ENCODE measurements around the gene PALMD.

The PALMD gene, protein sequence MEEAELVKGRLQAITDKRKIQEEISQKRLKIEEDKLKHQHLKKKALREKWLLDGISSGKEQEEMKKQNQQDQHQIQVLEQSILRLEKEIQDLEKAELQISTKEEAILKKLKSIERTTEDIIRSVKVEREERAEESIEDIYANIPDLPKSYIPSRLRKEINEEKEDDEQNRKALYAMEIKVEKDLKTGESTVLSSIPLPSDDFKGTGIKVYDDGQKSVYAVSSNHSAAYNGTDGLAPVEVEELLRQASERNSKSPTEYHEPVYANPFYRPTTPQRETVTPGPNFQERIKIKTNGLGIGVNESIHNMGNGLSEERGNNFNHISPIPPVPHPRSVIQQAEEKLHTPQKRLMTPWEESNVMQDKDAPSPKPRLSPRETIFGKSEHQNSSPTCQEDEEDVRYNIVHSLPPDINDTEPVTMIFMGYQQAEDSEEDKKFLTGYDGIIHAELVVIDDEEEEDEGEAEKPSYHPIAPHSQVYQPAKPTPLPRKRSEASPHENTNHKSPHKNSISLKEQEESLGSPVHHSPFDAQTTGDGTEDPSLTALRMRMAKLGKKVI

DNA sequence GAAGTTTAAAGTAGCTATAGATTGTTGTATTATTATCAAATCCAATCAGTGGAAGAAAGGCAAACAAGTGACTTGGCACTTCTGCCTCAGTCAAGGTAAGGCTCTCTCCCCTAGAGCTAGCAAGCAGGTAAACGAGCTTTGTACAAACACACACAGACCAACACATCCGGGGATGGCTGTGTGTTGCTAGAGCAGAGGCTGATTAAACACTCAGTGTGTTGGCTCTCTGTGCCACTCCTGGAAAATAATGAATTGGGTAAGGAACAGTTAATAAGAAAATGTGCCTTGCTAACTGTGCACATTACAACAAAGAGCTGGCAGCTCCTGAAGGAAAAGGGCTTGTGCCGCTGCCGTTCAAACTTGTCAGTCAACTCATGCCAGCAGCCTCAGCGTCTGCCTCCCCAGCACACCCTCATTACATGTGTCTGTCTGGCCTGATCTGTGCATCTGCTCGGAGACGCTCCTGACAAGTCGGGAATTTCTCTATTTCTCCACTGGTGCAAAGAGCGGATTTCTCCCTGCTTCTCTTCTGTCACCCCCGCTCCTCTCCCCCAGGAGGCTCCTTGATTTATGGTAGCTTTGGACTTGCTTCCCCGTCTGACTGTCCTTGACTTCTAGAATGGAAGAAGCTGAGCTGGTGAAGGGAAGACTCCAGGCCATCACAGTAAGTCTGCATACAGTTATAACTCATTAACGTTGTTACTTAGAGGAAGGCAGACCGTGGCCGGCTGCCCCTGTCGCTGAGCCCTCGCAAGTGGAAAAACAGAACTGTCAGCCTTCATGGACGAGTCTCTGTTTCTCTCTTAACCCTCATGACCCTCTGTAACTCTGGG lies at the start of gene PALMD:
PALMD (plus strand) TSS at position 415 of the 833 bp plus-strand sequence; CDS start at position 620, 205 bp downstream.
- in situ Hi-C loops (cut with MboI; ENCODE audit: low sequenced_read_pairs): no loop called here

DNA sequence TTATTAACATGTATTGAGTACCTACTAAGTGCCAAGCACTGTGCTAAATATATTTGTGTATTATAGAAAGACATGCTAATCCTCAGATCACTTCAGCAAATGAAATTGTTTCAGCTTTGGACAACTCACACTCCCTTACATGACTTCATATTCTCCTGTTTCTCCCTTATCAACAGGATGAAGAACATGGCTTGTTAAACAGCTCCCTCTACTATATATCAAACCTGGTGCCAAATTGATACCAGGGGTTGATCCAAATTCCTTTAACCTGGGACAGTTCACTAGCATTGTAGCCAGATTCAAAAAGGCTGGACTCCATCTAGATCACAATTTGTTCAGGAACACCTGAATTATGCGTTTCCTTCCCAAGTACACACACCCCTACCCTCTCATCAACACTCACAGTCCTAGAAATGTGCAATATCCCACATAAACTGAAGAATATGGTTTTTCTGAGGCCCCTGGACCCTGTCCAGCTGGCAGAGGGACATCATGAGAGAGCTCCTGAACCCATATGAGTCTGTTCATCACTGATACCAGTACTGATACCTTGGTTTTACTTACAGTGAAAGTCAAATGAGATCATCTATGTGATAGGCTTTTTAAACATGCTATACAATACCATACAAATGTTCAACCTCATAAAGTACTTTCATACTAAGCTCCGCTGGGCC lies 47.0 kb upstream of the PALMD start:
- in situ Hi-C loops (cut with MboI; ENCODE audit: low sequenced_read_pairs): no loop called here

DNA sequence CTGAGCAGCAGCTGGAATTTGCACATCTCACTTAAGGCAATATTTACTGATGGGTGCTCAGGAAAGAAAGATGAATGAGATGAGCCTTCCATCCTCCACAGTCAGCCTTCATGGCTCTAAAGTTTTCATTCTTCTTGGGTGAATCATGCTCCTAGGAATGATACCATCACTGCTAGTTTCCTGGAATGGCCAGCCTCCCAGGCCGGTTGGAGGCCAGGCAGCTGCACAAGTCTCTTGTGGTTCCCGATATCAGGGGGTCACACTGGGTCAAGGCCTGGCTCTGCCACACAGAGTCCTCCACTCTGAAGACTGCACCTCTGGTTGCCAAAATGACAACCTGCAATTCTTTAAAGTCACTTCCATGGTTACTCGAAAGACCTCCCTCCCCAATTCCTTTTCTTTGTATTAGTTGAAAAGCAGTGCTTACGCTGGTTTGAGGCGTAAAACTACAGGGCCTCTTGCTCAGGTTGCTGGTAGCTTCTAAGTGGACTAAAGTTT lies 46.2 kb upstream of the PALMD start:
- in situ Hi-C loops (cut with MboI; ENCODE audit: low sequenced_read_pairs): no loop called here

DNA sequence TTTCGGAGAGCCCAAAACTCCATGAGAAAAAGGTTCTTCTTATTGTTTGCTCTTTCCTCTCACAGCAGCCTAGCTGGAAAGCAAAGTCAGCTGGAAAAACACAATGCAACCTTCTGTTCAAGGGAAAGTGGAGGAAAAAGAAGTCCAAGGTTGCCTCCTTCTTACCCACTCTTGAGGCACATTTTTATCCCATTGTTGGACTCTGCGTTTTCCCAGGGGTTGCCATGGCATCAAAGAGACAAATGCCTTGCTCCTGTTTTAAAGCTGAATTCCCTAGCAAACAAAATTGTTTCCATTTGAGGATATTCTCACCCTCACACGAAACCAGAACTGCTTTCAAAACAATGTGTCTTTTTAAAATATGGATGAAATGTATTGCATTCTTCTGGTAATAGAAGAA lies 45.1 kb upstream of the PALMD start:
- in situ Hi-C loops (cut with MboI; ENCODE audit: low sequenced_read_pairs): no loop called here

DNA sequence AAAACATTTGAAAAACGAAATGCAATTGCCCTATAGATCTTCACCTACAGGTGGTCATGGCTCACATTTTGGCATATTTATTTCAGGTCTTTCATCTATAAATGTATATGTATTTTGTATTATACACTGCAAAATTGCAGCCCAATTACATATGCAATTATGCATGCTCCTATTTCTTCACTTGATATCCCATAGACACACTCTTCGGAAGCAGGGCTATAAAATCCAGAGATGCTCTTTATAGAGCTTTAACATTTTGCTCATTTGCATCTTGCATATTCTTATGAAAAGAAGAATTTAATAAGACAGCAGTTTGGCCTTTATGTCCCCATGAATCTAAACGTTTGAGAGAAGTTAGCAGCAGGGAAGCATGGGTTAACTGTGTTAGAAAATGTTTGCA lies 44.7 kb upstream of the PALMD start:
- in situ Hi-C loops (cut with MboI; ENCODE audit: low sequenced_read_pairs): no loop called here

DNA sequence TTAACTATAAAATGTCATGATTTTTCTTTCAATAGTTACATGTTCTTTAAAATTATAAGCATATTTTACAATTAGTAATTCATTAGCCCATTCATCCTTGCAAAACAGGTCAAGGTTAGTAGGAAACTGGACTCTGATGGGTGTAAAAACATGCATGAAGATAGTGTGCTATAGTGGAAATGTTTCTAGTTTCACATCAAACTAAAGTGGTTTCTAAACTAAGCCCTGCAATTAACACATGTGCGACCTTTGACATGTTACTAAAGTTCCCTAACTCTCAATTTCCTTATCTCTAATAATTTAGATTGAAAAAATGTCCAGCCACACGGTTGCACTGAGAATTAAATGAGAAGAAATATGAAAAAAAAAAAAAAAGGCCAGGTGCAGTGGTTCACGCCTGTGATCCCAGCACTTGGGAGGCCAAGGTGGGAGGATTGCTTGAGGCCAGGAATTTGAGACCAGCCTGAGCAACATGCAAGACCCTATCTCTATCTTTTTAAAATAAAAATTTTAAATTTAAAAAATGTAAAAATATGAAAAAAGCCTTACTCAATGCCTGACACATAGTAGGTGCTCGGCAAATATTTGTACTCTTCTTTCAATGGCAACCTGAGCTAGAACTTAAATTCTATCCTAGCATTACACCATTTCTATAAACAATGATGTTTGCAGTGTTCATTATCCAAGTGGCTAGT lies 44.1 kb upstream of the PALMD start:
- in situ Hi-C loops (cut with MboI; ENCODE audit: low sequenced_read_pairs): no loop called here

DNA sequence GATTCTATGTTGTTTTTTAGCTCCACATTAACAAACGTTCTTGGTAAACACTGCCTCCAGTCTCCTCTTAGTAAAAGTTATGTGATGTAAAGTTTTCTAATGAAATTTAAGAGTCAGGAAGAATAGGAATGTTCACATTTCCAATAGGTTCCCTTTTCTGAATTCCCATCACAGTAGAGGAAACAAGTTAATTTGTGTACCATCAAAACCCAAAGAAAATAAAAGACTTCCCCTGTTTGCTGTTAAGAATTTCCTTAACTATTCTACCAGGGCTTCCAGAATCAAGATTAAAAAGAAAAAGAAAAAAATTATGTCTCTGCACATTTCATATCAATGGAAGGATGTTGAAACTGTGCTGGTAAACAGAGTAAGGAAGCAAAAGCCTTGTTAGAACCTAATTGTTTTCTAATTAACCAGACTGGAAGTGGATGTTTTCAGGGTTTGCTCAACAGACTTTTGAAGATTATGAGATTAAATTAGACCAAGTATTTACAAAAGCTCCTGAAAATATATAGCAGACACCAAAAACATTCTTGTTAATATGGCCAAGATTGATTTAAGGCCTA lies 43.4 kb upstream of the PALMD start:
- in situ Hi-C loops (cut with MboI; ENCODE audit: low sequenced_read_pairs): no loop called here

DNA sequence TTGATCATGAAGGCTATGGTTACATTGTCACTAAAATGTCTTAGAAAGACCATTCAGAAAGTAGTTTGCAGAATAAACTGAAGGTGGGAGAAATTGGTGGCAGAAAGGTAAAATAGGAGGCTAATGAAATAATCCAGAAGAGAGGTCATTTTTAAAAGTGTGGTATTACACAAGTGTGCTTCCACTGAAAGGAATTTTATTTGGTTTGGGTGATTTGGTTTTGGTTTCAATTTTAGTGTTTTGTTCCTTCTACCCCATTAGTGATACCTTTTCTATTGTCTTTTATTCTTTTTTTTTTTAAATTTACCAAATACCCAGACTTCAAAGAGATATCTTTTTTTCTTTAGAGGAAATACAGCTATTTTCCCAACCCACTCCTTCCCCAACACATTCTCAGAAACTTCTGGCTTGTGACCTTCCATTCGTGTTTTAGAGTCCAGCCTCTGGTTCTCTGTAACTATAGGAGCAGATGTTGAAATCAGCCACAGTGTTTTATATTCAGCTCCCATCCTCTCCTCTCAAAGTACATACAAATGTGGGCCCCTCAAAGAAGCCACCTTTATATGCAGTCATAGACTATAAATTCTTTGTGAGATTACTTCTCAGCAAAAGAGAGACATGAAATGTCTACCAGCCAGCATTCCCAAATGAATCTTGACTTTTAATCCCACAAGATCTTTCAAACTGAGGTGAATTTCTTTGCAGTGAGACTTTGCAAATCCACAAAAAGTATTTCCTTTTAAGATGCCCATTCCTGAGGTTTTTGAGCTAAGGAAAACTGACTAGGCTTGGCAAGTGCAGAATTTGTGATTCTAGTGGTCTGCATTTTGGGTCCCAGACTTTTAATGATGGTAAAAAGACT lies 42.0 kb upstream of the PALMD start:
- in situ Hi-C loops (cut with MboI; ENCODE audit: low sequenced_read_pairs): no loop called here

DNA sequence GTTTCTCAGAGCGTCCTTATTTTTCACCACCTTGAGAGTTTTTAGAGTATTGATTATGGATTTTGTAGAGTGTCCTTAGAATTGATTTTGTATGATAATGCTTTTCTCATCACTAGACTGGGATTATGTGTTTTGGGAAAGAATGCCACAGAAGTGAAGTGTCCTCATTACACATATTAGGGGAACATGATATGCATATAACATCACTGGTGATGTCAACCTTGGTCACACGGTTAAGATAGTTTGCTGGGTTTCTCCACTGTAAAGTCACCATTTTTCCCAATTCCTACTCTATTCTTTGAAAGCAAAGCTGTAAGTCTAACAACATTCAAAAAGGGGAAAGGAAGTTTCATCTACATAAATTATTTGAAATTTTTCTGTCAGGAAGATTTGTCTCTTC lies 39.6 kb upstream of the PALMD start:
- in situ Hi-C loops (cut with MboI; ENCODE audit: low sequenced_read_pairs): no loop called here

DNA sequence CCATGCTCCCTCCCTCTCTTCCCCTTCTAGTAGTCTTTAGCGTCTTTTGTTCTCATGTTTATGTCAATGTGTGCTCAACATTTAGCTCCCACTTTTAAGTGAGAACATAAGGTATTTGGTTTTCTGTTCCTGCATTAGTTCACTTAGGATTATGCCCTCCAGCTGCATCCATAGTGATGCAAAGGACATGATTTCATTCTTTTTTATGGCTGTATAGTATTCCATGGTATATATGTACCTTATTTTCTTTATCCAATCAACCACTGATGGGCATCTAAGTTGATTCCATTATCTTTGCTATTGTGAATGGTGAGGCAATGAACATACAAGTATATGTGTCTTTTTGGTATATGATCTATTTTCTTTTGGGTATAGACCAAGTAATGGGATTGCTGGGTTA lies 38.3 kb upstream of the PALMD start:
- in situ Hi-C loops (cut with MboI; ENCODE audit: low sequenced_read_pairs): no loop called here

DNA sequence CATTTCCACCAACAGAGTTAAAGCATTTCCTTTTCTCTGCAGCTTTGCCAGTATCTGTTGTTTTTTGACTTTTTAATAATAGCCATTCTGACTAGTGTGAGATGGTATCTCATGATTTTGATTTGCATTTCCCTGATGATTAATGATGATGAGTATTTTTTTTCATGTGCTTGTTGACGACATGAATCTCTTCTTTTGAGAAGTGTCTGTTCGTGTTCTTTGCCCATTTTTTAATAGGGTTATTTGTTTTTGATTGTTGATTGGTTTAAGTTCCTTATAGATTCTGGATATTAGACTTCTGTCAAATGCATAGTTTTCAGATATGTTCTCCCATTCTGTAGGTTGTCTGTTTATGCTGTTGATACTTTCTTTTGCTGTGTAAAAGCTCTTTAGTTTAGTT lies 37.9 kb upstream of the PALMD start:
- in situ Hi-C loops (cut with MboI; ENCODE audit: low sequenced_read_pairs): no loop called here

DNA sequence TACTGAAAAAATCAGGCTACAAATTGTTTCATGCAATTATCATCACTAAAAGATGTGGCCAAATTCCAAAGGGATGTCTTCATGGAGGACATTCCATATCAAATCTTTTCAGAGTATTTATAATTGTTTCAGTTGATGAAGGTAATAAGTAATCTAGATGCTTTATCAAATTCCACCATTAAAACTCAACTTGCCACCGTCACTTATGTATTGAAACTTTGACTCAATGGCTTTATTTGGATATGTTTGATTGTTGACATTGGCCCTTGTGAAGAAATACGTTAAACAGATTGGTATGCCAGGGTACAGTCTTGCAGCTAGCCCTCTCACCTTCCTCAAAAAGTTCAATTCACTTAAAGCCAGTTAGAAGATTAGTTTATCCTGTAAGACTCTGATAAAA lies 32.2 kb upstream of the PALMD start:
- in situ Hi-C loops (cut with MboI; ENCODE audit: low sequenced_read_pairs): no loop called here

DNA sequence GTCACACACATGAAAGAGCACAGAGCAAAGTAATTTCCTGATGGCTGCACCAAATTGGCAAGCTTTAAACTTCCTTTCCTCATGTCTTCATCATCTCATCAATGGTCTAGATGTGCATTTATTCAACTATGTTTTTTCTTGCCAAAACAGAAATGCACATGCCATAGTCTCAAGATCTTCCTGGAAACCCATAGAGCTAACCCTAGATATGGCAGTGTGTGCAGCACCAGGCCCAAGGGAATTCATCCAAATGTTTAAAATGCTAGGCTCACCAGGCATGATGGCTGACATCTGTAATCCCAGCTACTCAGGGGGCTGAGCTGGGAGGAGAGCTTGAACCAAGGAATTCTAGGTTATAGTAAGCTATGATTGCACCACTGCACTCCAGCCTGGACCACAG lies 31.2 kb upstream of the PALMD start:
- in situ Hi-C loops (cut with MboI; ENCODE audit: low sequenced_read_pairs): no loop called here

DNA sequence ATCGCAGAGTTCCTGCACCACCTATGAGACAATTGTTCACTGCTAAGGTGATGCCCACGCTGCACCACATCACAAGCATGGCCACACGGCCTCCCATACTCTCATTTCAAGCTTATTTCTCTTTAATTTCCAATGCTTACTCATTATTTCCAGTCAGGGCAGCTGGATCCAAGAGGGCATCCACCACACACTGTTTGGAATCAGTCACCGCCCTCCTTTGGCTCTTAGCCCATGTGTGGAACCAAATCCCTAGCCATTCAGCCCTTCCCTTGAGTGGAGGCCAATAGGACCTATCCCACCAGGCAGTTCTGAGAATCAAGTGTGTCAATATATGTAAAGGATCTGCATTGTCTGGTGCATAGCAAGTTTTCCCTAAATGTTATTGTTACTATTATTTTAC lies 26.3 kb upstream of the PALMD start:
- in situ Hi-C loops (cut with MboI; ENCODE audit: low sequenced_read_pairs): no loop called here

DNA sequence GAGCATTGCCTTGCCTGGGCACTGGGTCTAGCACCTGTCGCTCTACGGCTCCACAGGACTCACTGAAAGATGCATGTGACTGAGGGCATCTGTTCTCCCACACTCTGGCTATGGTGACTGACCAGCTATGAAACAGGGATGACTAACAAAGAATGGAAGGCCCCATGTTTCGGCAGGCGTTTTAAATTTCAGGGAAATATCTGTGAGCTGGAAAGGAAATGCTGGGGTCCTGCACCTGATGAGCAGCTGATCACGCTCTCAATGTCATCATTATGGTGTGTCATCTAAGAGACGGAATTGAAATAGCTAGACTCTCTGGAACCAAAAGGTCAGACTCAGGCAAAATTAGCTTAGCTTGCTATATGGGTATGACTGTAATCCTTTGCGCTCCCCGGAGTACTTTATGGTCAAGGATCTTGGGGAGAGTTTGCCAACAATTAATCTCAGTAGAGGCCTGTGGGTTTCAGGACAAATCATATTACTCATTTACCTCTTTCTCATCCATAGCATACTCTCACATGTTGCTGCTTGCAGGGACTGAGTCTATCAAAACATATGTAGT lies 24.5 kb upstream of the PALMD start:
- in situ Hi-C loops (cut with MboI; ENCODE audit: low sequenced_read_pairs): no loop called here

DNA sequence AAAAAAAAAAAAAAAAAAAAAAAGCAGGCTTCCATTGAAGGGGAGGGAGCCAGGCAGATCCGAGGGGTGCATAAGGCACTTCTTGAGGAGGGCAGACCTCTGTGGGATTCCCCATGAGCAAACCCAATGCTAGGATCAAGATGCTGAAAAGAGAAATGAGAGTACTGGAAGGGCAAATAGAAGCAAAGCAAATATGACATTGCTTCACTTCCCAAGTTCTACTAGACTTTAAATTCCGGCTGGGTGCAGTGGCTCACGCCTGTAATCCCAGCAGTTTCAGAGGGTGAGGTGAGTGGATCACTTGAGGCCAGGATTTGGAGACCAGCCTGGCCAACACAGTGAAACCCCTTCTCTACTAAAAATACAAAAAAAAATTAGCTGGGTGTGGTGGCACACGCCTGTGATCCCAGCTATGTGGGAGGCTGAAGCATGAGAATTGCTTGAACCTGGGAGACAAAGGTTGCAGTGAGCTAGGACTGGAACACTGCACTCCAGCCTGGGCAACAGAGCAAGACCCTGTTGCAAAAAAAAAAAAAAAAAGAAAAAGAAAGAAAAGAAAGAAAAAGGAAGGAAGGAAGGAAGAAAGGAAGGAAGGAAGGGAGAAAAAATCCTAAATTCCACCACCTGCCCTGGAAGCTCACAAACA lies 23.1 kb upstream of the PALMD start:
- in situ Hi-C loops (cut with MboI; ENCODE audit: low sequenced_read_pairs): no loop called here

DNA sequence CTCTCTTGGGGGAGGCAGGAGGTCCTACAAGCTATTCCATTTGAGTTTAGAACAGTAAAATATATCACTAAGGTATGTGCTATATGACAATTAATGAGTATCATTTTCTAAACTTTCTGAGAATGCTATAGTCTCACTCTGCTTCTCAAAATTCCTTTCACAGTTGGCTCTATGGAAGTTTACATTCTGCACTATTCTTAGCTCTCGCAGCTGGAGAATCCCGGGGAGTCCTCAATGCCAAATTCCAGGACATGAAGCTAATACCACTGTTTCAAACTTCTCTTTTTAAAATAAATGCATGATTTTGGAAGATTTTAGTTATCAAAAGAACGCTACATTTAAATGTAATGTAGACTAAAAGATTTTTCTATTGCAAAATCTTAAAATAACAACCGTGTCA lies 22.4 kb upstream of the PALMD start:
- in situ Hi-C loops (cut with MboI; ENCODE audit: low sequenced_read_pairs): no loop called here

DNA sequence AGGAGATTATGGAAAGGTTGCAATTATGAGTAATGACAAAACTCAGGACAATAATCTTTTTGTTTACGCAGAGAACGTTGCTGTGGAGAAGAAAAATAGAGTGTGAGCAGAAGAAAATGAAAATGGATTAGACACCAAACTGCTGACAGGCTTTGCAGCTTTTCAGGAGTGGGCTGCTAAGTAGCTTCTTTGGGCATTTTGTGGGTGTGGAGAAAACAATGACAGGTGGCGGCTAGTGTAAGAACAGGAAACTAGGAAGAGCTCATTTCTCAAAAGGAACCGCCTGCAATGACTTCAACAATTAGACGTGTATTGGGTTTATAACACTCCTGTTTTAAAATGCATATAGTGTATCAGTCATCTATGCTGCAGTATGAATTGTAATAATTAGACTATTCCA lies 18.3 kb upstream of the PALMD start:
- in situ Hi-C loops (cut with MboI; ENCODE audit: low sequenced_read_pairs): no loop called here

DNA sequence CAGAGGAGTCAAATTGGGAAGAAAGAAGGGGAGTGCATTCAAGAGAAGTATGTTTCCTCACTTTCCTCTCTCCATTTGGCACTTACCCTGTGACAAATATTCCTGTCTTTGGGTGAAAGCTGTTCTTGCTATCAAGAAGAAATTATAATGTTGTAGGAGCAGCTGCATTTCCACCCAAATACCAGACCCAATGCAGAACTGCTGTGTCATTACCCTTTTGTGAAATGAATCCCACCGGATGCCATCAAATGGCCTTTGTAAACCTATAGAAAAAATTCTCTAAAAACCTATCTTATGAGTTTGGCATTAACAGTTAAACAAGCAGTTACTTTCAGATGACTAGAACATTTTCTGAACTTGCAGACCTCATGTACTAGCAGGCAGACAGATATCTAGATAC lies 16.7 kb upstream of the PALMD start:
- in situ Hi-C loops (cut with MboI; ENCODE audit: low sequenced_read_pairs): no loop called here

Measured in HL-60/S4 treated with retinoic acid at 250 ng/mL for 4 days and 3 days (cell line).